ENCODE measurements around the gene RALGPS1. TPM values are rescaled to one million over a fixed set of nuclear protein-coding genes. Genes with fewer than 3 reads are reported as not detected.
A peak's percentile ranks its signal among the peaks of the same experiment; 100 is the strongest.

The RALGPS1 gene
- total RNA-seq, 1 donor from 2014 or later = 15.2 TPM

DNA sequence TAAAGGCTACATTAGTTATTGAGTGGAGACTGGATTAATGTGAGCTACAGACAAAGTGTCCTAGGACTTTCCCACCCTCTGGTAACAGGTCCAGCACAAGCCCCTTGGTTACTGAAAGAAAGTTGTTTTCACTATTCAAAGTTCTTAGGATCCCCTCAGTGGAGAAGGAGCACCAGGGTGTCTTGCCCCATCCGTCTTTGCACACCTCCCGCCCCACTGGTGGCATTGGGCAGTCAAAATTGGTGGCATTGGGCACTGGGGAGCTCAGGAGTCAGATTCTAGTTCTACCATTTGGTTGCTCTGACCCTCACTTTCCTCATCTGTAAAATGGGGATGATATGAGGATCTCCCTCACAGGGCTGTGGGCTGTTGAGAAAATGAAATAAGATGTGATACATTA lies 210.2 kb downstream of the RALGPS1 start:
- intact Hi-C loops (cut with DNase I) = loop anchor here (10.0 kb wide), 1 partner anchor 90 kb away; no protein-coding TSS in a partner anchor
- DNase-seq (ENCODE audit: extremely low spot score in 2 of 2) = no peak
- Histone ChIP-seq H3K4me3 (no peak overlapping the region), H3K27me3 (no peaks in the 10 kb centered on the region), H3K4me1 (peaks cover 70% of the 10 kb centered on the region), H3K27ac (peak overlapping the region; percentile 90), H3K36me3 (no peaks in the 10 kb centered on the region), H3K9me3 (no peaks in the 10 kb centered on the region)
- TF ChIP-seq POLR2AphosphoS5 (IDR thresholded peaks at IDR 0.05; ENCODE audit: insufficient read depth in 1 of 2, low read depth in 1 of 2) (no peak), POLR2A (IDR thresholded peaks at IDR 0.05) (no peak), CTCF (IDR thresholded peaks at IDR 0.05) (no peak)

GRCh38 chr9:127126971-127127370 lies 212.4 kb downstream of the RALGPS1 start:
- no peaks in the 10 kb centered on the region for H3K27me3 ChIP-seq
- no peaks in the 10 kb centered on the region for H3K36me3 ChIP-seq
- DNase-seq (ENCODE audit: extremely low spot score in 2 of 2) = no peak
- intact Hi-C loops (cut with DNase I) = loop anchor here (10.0 kb wide), 1 partner anchor 92 kb away; no protein-coding TSS in a partner anchor
- peak overlapping the region; percentile 92 for H3K27ac ChIP-seq
- no peak overlapping the region for H3K4me3 ChIP-seq
- H3K4me1 ChIP-seq = peaks cover 70% of the 10 kb centered on the region
- no peaks in the 10 kb centered on the region for H3K9me3 ChIP-seq
- TF ChIP-seq POLR2AphosphoS5 (IDR thresholded peaks at IDR 0.05; ENCODE audit: insufficient read depth in 1 of 2, low read depth in 1 of 2) (no peak), POLR2A (IDR thresholded peaks at IDR 0.05) (no peak), CTCF (IDR thresholded peaks at IDR 0.05) (no peak)

- no peak for DNase-seq (ENCODE audit: extremely low spot score in 2 of 2)
- Histone ChIP-seq H3K4me3 (no peak overlapping the region), H3K9me3 (no peaks in the 10 kb centered on the region), H3K36me3 (no peaks in the 10 kb centered on the region), H3K27me3 (no peaks in the 10 kb centered on the region), H3K27ac (peak overlapping the region; percentile 92), H3K4me1 (peaks cover 73% of the 10 kb centered on the region)
- TF ChIP-seq POLR2AphosphoS5 (IDR thresholded peaks at IDR 0.05; ENCODE audit: insufficient read depth in 1 of 2, low read depth in 1 of 2) (peak; percentile 60 to 71), CTCF (IDR thresholded peaks at IDR 0.05) (no peak), POLR2A (IDR thresholded peaks at IDR 0.05) (no peak)
- intact Hi-C loops (cut with DNase I) = loop anchor here (10.0 kb wide), 1 partner anchor 94 kb away; no protein-coding TSS in a partner anchor
These were observed 213.9 kb downstream of the RALGPS1 start for GRCh38 chr9:127128341-127129072.

- Histone ChIP-seq H3K27ac (peak overlapping the region; percentile 92), H3K36me3 (no peaks in the 10 kb centered on the region), H3K27me3 (no peaks in the 10 kb centered on the region), H3K4me1 (peaks cover 74% of the 10 kb centered on the region), H3K4me3 (no peak overlapping the region), H3K9me3 (no peaks in the 10 kb centered on the region)
- no peak for DNase-seq (ENCODE audit: extremely low spot score in 2 of 2)
- TF ChIP-seq POLR2AphosphoS5 (IDR thresholded peaks at IDR 0.05; ENCODE audit: insufficient read depth in 1 of 2, low read depth in 1 of 2) (no peak), CTCF (IDR thresholded peaks at IDR 0.05) (no peak), POLR2A (IDR thresholded peaks at IDR 0.05) (no peak)
- intact Hi-C loops (cut with DNase I) = loop anchor here (10.0 kb wide), 1 partner anchor 94 kb away; no protein-coding TSS in a partner anchor
These were observed 214.6 kb downstream of the RALGPS1 start for GRCh38 chr9:127129073-127129717.

Data from vagina (tissue), 2 donors.